OCI-LY3 (cell line): ENCODE measurements around the gene KCMF1.

ENCODE experiments used
- EZH2phosphoT487 ChIP-seq: fragments of 200-600 bp; shearing (Covaris generic); IDR thresholded peaks from 2 replicates; pipeline ENCODE4 v1.6.1; 2018; ENCODE audit warnings: antibody characterized with exemption, mixed run types, low read depth
- TF ChIP-seq, protein P1 (sequence below): fragments of 200-600, 300-600 bp; sonication (generic); IDR thresholded peaks from 2 replicates; pipeline ENCODE4 v1.5.1; 2014; ENCODE audit warnings: antibody characterized with exemption, low read length, low read depth

- TF ChIP-seq, protein P1, sequence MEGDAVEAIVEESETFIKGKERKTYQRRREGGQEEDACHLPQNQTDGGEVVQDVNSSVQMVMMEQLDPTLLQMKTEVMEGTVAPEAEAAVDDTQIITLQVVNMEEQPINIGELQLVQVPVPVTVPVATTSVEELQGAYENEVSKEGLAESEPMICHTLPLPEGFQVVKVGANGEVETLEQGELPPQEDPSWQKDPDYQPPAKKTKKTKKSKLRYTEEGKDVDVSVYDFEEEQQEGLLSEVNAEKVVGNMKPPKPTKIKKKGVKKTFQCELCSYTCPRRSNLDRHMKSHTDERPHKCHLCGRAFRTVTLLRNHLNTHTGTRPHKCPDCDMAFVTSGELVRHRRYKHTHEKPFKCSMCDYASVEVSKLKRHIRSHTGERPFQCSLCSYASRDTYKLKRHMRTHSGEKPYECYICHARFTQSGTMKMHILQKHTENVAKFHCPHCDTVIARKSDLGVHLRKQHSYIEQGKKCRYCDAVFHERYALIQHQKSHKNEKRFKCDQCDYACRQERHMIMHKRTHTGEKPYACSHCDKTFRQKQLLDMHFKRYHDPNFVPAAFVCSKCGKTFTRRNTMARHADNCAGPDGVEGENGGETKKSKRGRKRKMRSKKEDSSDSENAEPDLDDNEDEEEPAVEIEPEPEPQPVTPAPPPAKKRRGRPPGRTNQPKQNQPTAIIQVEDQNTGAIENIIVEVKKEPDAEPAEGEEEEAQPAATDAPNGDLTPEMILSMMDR, result no peak
- no peak for TF ChIP-seq EZH2phosphoT487
Measured at GRCh38 chr2:85085563-85085962, 114.6 kb downstream of the KCMF1 start.
